CD14-positive monocyte (primary cell): ENCODE data around the gene STARD13. TPM values are rescaled to one million over a fixed set of nuclear protein-coding genes. Genes with fewer than 3 reads are reported as not detected.

ENCODE experiments used
- DNase-seq, 3 donors: peaks; one replicate each; pipeline ENCODE4 v3.0.0-alpha.2; 2011 to 2022
- H2AFZ ChIP-seq: 2 replicates; pipeline ENCODE4 v1.6.0; 2012; ENCODE audit warnings: mild to moderate bottlenecking, low read depth, low read length, inconsistent platforms; ENCODE audit not compliant: insufficient read depth, poor library complexity, severe bottlenecking
- H3K27ac ChIP-seq, 2 donors: 1 replicate in 1 of 2; 2 replicates in 1 of 2; pipeline ENCODE4 v1.5.1; 2012 to 2013; ENCODE audit warnings: low read length in 2 of 2, control low read depth in 1 of 2, inconsistent platforms in 1 of 2, low read depth in 1 of 2, mild to moderate bottlenecking in 1 of 2
- H3K27me3 ChIP-seq, 2 donors: one replicate each; pipeline versions ENCODE4 v1.6.0 to v1.6.1; 2011 to 2013; ENCODE audit warnings: low read length in 2 of 2; ENCODE audit not compliant: control insufficient read depth in 2 of 2, insufficient read depth in 2 of 2
- H3K36me3 ChIP-seq, 2 donors: replicated peaks in 1 of 2; 1 replicate in 1 of 2; 2 replicates in 1 of 2; pipeline versions ENCODE4 v1.5.1 to v1.6.1; 2012 to 2013; ENCODE audit warnings: low read length in 2 of 2, control low read depth in 1 of 2, inconsistent platforms in 1 of 2, mild to moderate bottlenecking in 1 of 2; ENCODE audit not compliant: insufficient read depth in 2 of 2, control insufficient read depth in 1 of 2
- H3K4me1 ChIP-seq, 2 donors: 1 replicate in 1 of 2; 2 replicates in 1 of 2; pipeline versions ENCODE4 v1.5.1 to v1.6.1; 2012 to 2013; ENCODE audit warnings: low read length in 2 of 2, control low read depth in 1 of 2, inconsistent platforms in 1 of 2, mild to moderate bottlenecking in 1 of 2, moderate library complexity in 1 of 2; ENCODE audit not compliant: insufficient read depth in 2 of 2, control insufficient read depth in 1 of 2
- H3K4me2 ChIP-seq: replicated peaks from 2 replicates; pipeline ENCODE3; 2012; ENCODE audit warnings: low read length, moderate library complexity, mild to moderate bottlenecking; ENCODE audit not compliant: poor library complexity, severe bottlenecking; ENCODE audit errors: extremely low read depth
- H3K4me3 ChIP-seq, 3 experiments: fragments of 200-600 bp in 1 of 3; sonication (generic) in 1 of 3; replicated peaks in 1 of 3; 1 replicate in 2 of 3; 2 replicates in 1 of 3; pipeline ENCODE4 v1.5.1; 2011 to 2013; ENCODE audit warnings: low read length in 3 of 3, mild to moderate bottlenecking in 3 of 3, control low read depth in 2 of 3, low read depth in 2 of 3, inconsistent platforms in 1 of 3, moderate library complexity in 1 of 3
- H3K79me2 ChIP-seq: 2 replicates; pipeline ENCODE4 v1.6.0; 2012; ENCODE audit warnings: mild to moderate bottlenecking, control low read depth, inconsistent platforms, low read length, moderate library complexity; ENCODE audit not compliant: insufficient read depth
- H3K9ac ChIP-seq: 2 replicates; pipeline ENCODE4 v1.6.0; 2017; ENCODE audit warnings: low read length, mild to moderate bottlenecking; ENCODE audit not compliant: insufficient read depth, poor library complexity, severe bottlenecking
- H3K9me3 ChIP-seq, 2 donors: replicated peaks in 1 of 2; 1 replicate in 1 of 2; 2 replicates in 1 of 2; pipeline versions ENCODE4 v1.5.1 to v1.6.1; 2012 to 2013; ENCODE audit warnings: low read length in 2 of 2, control low read depth in 1 of 2; ENCODE audit not compliant: control insufficient read depth in 1 of 2, insufficient read depth in 1 of 2
- H4K20me1 ChIP-seq: 2 replicates; pipeline ENCODE4 v1.6.0; 2012; ENCODE audit warnings: mild to moderate bottlenecking, low read length, control low read depth, moderate library complexity; ENCODE audit not compliant: insufficient read depth
- H3K27ac Mint-ChIP-seq, 7 donors: one replicate each; pipeline ENCODE4 v1.8.0; 2020; ENCODE audit warnings: mild to moderate bottlenecking in 7 of 7, mixed read lengths in 7 of 7, moderate library complexity in 6 of 7, inconsistent platforms in 2 of 7
- H3K27me3 Mint-ChIP-seq, 3 donors: one replicate each; pipeline ENCODE4 v1.8.0; 2021 to 2022; ENCODE audit warnings: low read depth in 3 of 3, mild to moderate bottlenecking in 3 of 3, mixed read lengths in 3 of 3, moderate library complexity in 3 of 3, inconsistent platforms in 1 of 3
- H3K36me3 Mint-ChIP-seq, 2 donors: one replicate each; pipeline ENCODE4 v1.8.0; 2020; ENCODE audit warnings: mixed read lengths in 2 of 2, inconsistent platforms in 1 of 2, mild to moderate bottlenecking in 1 of 2
- H3K4me1 Mint-ChIP-seq: one replicate; pipeline ENCODE4 v1.8.0; 2020; ENCODE audit warnings: mild to moderate bottlenecking, mixed read lengths
- H3K4me3 Mint-ChIP-seq, 2 donors: one replicate each; pipeline ENCODE4 v1.8.0; 2020; ENCODE audit warnings: mild to moderate bottlenecking in 2 of 2, mixed read lengths in 2 of 2, moderate library complexity in 1 of 2
- H3K9me3 Mint-ChIP-seq, 7 donors: one replicate each; pipeline ENCODE4 v1.8.0; 2020 to 2022; ENCODE audit warnings: mixed read lengths in 7 of 7, mild to moderate bottlenecking in 6 of 7, moderate library complexity in 6 of 7, inconsistent platforms in 2 of 7
- CTCF ChIP-seq: fragments of 200-600 bp; IDR thresholded peaks from one replicate; pipeline ENCODE4 v1.8.0; 2022; ENCODE audit warnings: antibody characterized with exemption, mild to moderate bottlenecking
- WGBS: methylation state at CpG from one replicate; pipeline ENCODE4 v1.1.5; 2013; ENCODE audit warnings: missing lambda C conversion rate; ENCODE audit not compliant: insufficient coverage; 5-methylcytosine and 5-hydroxymethylcytosine counted together
- intact Hi-C, 2 donors: fragments of 100-400 bp; cut with micrococcal nuclease; formaldehyde crosslinking; loops; one replicate each; pipeline versions ENCODE4 v1.15.0 to v1.15.1; 2023
- polyA plus RNA-seq, 3 donors: library from polyadenylated mRNA; depleted of rRNA in 1 of 3; unstranded in 2 of 3; stranded (reverse) in 1 of 3; fragments of 300-500 nt in 2 of 3; fragments of >200 nt in 1 of 3; fragmentation: Illumina TruSeq in 2 of 3; gene quantifications; 1 replicate in 2 of 3; 2 replicates in 1 of 3; pipeline ENCODE4 v1.2.3, GENCODE V29; 2012 to 2021

Gene STARD13
- polyA plus RNA-seq, 3 donors = 0.37 to 0.69 (median 0.60) TPM

GRCh38 chr13:33174931-33175330 lies 110.6 kb downstream of the STARD13 start:
- H4K20me1 ChIP-seq = no peaks in the 10 kb centered on the region
- TF ChIP-seq CTCF = no peak
- no peak overlapping the region for H2AFZ ChIP-seq
- no peak for DNase-seq
- Mint-ChIP-seq H3K27me3 (peaks cover 0 to 2% (median 0%) of the 10 kb centered on the region in 3 donors), H3K4me3 (no peak overlapping the region), H3K36me3 (no peaks in the 10 kb centered on the region), H3K4me1 (no peaks in the 10 kb centered on the region), H3K27ac (no peak overlapping the region), H3K9me3 (peaks cover 0 to 5% (median 0%) of the 10 kb centered on the region in 7 donors)
- intact Hi-C loops = no loop called here
- H3K4me1 ChIP-seq = no peaks in the 10 kb centered on the region
- H3K9ac ChIP-seq = no peak overlapping the region
- no peaks in the 10 kb centered on the region for H3K36me3 ChIP-seq
- no peak overlapping the region for H3K4me2 ChIP-seq
- no peaks in the 10 kb centered on the region for H3K27me3 ChIP-seq
- H3K4me3 ChIP-seq = no peak overlapping the region
- H3K79me2 ChIP-seq = no peaks in the 10 kb centered on the region
- H3K9me3 ChIP-seq = no peaks in the 10 kb centered on the region
- WGBS = no CpG with 5 or more reads among the region's 2 CpGs
- no peak overlapping the region for H3K27ac ChIP-seq

GRCh38 chr13:33174491-33174890 lies 111.1 kb downstream of the STARD13 start:
- Mint-ChIP-seq H3K4me3 (no peak overlapping the region), H3K4me1 (no peaks in the 10 kb centered on the region), H3K36me3 (no peaks in the 10 kb centered on the region), H3K27me3 (peaks cover 0 to 2% (median 0%) of the 10 kb centered on the region in 3 donors), H3K9me3 (peaks cover 0 to 5% (median 0%) of the 10 kb centered on the region in 7 donors), H3K27ac (no peak overlapping the region)
- H3K4me3 ChIP-seq = no peak overlapping the region
- intact Hi-C loops = no loop called here
- no peak overlapping the region for H2AFZ ChIP-seq
- H3K36me3 ChIP-seq = no peaks in the 10 kb centered on the region
- WGBS = no CpG with 5 or more reads among the region's 3 CpGs
- no peak overlapping the region for H3K27ac ChIP-seq
- no peaks in the 10 kb centered on the region for H3K79me2 ChIP-seq
- H3K9me3 ChIP-seq = no peaks in the 10 kb centered on the region
- TF ChIP-seq CTCF = no peak
- no peaks in the 10 kb centered on the region for H3K4me1 ChIP-seq
- no peak for DNase-seq
- no peaks in the 10 kb centered on the region for H4K20me1 ChIP-seq
- H3K27me3 ChIP-seq = no peaks in the 10 kb centered on the region
- no peak overlapping the region for H3K9ac ChIP-seq
- no peak overlapping the region for H3K4me2 ChIP-seq
